HG02885 (cell line): Measurements from ENCODE around the gene NOTCH2.
A peak's percentile ranks its signal among the peaks of the same experiment; 100 is the strongest.

ENCODE experiments used
- ATAC-seq: cut with Tn5 transposase; IDR thresholded peaks from one replicate; pipeline ENCODE4 v1.9.1; 2021; ENCODE audit warnings: mild to moderate bottlenecking; ENCODE audit not compliant: unreplicated experiment, poor library complexity

The NOTCH2 gene

GRCh38 chr1:119885903-119886783, 183.3 kb downstream of the NOTCH2 start:
- ATAC-seq: peak; percentile 58

GRCh38 chr1:119884711-119885110, 184.8 kb downstream of the NOTCH2 start:
- ATAC-seq: no peak

GRCh38 chr1:119883826-119884225, 185.6 kb downstream of the NOTCH2 start:
- ATAC-seq: no peak

DNA sequence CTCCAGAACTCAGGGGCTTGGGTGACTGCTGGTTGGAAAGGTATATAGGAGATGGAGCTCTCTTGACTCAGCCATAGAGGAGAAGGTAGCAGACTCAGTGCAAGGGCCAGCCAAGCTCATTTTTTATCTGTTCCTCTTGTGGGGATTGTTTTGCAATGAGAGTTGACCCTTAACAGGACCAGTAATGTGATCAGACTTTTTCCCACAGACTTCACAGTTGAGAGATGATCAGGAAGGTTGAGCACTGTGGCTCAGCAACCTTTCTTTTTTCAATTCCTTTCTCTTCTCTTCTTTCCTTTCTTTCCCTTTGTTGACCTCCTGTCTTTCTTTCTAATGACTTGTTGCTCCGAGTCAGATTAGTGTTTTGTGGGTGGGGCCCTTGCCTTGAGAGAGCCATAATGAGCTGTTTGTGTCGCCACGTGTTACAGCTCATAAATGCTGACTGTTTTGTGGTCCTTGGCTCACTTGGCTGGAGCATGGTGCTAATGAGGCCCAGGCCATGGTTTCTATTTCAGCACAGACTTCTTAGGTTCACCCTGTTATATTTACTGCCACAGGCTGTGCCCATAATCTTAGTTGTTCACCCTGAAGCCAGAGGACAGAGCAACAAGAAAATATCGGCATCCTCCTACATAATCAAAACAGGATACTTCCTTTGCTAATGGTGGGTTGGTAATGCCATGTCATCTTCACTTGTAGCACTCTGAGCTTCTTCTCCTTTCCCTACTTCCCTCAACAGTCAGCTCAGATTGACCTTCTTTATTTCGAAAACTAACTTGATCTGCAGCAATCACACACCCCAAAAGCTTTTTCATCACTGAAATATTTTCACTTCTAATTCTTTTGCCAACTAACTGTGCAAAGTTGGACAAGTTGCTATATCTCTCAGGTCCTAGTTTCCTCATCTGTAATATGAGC, 187.1 kb downstream of the NOTCH2 start:
- no peak for ATAC-seq

GRCh38 chr1:119879510-119880434, 189.7 kb downstream of the NOTCH2 start:
- no peak for ATAC-seq

DNA sequence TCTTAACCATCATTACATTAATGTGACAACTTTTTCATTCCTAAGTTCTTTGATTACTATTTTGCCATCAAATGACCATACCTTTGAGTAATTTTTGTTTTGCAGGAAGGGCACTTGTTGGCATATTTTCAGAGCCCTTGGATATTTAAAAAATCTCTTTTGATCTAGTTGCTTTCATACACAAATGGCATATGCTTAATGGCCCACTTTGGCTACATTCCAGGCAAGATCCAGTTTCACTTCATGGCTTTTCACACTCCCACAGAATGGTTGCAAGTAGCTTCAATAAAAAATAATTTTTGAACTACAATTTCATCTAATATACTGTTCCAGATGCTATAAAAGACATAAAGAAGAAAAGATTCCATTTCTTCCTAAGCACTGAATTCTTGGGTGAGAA, 191.3 kb downstream of the NOTCH2 start:
- no peak for ATAC-seq

DNA sequence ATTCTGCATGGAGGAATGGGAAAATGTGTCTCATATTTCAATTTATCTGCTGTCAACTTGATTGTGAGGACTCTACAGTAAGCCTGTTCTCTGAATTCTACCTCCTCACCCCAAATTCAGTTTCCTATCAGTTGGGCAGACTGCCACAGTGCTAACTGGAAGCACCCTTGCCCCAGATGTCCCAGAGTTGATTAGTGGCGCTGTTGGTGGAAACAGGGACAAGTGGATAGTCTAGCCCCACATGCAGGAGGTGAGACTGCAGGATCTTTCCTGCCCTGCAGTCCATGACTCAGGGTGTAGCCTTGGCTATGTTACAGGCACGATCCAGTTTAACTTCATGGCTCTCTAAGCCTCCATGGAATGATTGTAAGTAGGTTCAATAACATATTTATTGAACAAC, 195.3 kb downstream of the NOTCH2 start:
- no peak for ATAC-seq

- ATAC-seq: no peak
Observed at GRCh38 chr1:119873135-119874015, 196.1 kb downstream of the NOTCH2 start.

DNA sequence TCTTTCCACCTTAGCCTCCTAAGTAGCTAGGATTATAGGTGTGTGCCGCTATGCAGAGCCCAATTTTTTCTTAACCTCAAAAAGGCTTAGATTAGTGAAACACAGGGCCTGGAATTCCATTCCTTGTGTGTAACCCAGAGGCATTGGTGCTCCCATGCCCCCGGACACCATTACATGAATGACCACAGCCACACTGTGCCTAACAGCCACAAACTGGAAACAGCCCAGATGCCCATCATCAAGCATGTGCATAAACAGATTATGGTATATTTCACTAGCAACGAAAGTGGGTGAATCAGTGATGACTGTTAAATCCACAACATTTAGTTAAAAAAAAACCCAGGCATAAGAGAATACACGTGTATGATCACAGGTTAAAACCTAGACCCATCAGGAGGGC, 197.6 kb downstream of the NOTCH2 start:
- ATAC-seq: no peak

DNA sequence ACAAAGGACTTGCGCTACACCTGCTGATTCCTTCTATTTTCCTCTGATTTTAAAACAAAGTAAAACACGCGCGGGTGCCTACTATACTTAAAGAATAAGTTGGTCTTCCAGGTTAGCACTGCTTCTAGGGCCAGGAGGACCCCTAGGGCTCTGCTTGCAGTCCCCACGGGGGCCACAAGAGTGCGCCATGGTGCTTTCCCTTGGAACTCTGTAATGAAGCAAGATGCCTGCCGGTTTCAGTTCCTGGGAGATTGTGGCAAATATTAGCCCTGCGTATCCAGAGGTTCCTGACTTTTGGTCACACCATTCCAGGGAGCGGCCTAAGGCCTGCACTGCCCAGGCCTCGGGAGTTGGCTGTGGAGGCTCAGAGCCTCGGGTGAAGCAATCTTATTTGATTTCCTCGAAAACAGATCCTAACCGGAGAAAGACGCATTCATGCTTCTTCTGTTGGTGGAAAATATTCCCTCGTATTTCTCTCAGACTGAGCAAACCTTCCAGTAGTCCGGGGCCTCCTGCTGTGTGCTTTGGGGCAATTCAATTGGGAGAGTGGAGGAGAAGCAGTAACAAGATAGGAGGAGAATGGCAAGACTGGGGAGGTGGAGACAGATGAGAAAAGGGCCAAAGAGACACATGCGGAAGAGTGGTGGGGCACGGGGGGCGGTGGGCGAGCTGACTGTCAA, 198.4 kb downstream of the NOTCH2 start:
- no peak for ATAC-seq

DNA sequence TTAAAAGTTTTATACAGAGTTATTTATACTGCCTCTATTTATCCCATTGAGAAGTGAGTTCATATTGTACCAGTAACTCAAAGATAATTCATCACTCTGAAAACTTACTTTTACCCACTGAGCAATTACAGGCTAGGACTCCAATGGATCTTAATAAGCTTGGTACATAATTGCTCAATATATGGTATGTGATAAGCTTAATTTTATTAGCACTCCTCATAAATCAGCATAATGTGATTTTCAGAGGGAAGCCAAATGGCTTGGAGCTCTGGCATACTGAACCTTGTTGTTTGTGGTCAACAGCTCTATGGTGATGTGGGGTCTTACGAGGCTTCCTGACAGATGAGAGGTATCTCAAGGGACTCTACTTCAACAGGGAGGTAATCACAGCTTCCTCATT, 199.5 kb downstream of the NOTCH2 start:
- no peak for ATAC-seq

DNA sequence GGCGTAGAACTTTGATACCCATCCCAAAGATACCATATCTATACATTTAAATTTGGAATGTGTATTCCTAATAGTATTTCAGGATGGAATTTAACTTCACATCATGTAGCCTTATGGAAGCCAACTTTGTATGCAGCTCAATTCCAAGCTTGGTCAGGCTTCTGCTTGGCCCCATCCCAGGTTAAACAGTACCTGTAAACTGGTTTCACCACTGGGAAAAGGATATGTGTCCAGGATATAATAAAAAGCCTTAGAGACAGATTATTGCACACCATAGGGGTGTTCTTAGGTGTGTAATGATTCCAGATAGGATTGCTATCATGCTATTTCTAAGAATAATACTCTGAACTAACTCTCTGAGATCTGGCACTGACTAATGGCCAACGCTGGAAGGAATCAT, 201.3 kb downstream of the NOTCH2 start:
- no peak for ATAC-seq

- ATAC-seq: no peak
Observed at GRCh38 chr1:119866451-119866850, 203.0 kb downstream of the NOTCH2 start.

DNA sequence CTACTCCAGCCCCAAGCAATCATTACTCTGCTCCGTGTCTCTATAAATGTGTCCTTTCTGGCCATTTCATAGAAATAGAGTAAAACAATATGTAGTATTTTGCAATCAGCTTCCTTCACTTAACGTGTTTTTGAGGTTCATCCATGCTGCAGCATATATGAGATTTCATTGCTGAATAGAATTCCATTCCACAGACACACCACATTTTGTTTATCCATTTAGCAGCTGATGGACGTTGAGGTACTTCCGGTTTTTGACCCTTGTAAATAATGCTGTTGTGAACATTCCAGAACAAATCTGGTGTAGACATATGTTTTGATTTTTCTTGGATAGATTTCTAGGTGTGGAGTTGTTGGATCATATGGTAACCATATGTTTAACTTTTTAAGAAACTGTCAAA, 203.8 kb downstream of the NOTCH2 start:
- no peak for ATAC-seq

DNA sequence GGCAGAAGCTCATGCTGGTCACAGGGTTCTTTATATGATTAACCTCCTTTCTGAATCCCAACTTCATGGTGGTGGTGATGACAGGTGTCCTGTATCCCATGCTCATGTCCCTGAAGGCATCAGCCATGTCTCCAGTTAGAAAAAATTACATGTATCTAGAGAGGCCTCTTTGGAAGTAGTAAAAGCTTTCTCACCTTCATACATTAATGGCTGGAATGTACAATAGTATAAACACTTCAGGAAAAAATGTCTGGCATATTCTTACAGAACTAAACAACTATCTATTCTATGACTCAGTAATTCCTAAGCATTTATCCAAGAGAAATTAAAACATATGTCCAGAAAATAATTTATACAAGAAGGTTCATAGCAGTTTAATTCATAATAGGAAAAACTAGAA, 207.2 kb downstream of the NOTCH2 start:
- no peak for ATAC-seq
